Erythroblast (primary cell): ENCODE results near the gene ATP5PD.

Experiments used
- DNase-seq, 2 experiments: peaks; one replicate each; lab custom pipeline; 2025; lab: John Stamatoyannopoulos, UW
- GATA1 ChIP-seq: IDR thresholded peaks from 2 replicates; pipeline ENCODE4 v1.6.1; 2011; ENCODE audit warnings: low read depth, mild to moderate bottlenecking, control low read depth, low read length, moderate library complexity
- POLR2A ChIP-seq: IDR thresholded peaks from 2 replicates; pipeline ENCODE4 v1.6.1; 2011; ENCODE audit warnings: mild to moderate bottlenecking, low read length

Gene ATP5PD

DNA sequence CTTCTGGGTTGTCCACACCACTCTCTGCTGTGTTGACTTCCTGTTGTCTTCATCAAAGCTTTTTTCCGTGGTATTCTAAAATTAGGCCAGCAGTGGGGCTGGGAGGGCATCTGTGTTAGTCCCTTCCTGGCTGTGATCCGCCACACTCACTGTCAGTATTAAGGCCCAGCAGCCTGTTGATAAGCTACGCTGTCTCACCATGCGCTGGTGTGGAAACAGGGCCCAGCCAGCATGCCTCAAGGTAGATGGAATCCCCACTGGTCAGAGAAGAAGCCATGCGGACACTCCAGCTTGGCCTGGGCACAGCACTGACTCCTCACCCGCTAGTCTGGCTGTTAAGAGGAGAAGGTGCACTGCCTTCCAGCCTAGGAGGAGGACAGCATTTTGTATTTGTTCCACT, 48.0 kb downstream of the ATP5PD start:
- DNase-seq = no peak

DNA sequence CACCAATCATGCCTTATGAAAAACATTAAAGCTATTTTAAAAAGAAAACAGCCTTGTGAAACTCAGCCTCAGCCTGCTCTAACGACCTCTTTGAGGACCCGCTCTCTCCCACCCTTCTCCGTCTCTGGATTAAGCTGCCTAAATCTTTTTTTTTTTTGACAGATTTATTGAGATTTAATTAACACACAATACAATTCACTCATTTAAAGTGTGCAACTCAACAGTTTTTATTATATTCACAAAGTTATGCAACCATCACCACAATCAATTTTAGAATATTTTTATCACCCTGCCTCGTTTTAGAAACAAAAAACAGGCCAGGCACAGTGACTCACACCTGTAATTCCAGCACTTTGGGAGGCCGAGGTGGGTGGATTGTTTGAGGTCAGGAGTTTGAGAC, 50.9 kb downstream of the ATP5PD start:
- DNase-seq = no peak
- TF ChIP-seq POLR2A = no peak
- TF ChIP-seq GATA1 = no peak

More for the DNA sequence above, 48.0 kb downstream of the ATP5PD start:
- TF ChIP-seq GATA1 (no peak), POLR2A (no peak)

DNA sequence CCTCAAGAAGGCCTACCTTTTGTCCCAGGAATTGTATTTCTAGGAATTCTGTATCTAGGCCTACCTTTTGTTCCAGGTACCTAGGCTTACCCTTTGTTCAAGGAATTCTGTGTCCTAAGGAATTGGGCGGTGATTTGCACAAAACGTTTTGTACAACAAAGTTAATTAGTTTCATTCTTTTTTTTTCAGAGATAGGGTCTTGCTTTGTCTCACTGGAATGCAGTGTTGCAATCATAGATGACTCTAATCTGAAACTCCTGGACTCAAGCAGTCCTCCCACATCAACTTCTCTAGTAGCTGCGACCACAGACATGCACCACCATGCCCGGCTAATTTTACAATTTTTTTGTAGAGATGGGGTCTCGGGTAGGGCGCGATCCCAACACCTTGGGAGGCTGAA, 52.3 kb downstream of the ATP5PD start:
- no peak for DNase-seq
- TF ChIP-seq POLR2A (no peak), GATA1 (no peak)

GRCh38 chr17:74992223-74992622, 54.5 kb downstream of the ATP5PD start:
- TF ChIP-seq GATA1 (no peak), POLR2A (no peak)
- DNase-seq = no peak

- TF ChIP-seq GATA1 (no peak), POLR2A (no peak)
- DNase-seq = no peak
Observed at GRCh38 chr17:74990581-74991105, 56.1 kb downstream of the ATP5PD start.
